A549 (cell line): ENCODE measurements around the gene FOXA1. TPM values are rescaled to one million over a fixed set of nuclear protein-coding genes. Genes with fewer than 3 reads are reported as not detected.

Experiments
- ATAC-seq, 2 experiments: fragments of 200-7000 bp in 1 of 2; fragments of >200 bp in 1 of 2; cut with Nextera tagmentation in 1 of 2; cut with Tn5 transposase in 1 of 2; 3 replicates each; pipeline versions ENCODE4 v1.8.0 to v1.9.1; 2018 to 2020; ENCODE audit warnings: mild to moderate bottlenecking in 1 of 2, moderate library complexity in 1 of 2
- CTCF ChIA-PET: fragments of 300-600 bp; sonication (Branson Sonifier 250); formaldehyde crosslinking; extraction: SDS; loops from one replicate; lab custom pipeline; 2021; ENCODE audit warnings: antibody characterized with exemption, inconsistent platforms; lab: Yijun Ruan, JAX
- POLR2A ChIA-PET: fragments of 350-600 bp; formaldehyde crosslinking; extraction: SDS; loops from one replicate; lab custom pipeline; 2021; ENCODE audit warnings: antibody characterized with exemption, inconsistent platforms; lab: Yijun Ruan, JAX
- DNase-seq, 2 experiments: peaks; one replicate each; pipeline versions ENCODE4 v3.0.0 to v3.0.0-alpha.2; 2011 to 2016; ENCODE audit warnings: low read depth in 1 of 2, low spot score in 1 of 2
- FAIRE-seq: peaks from 2 replicates; lab custom pipeline; 2011; peaks lifted over from hg19 to GRCh38; lab: Jason Lieb, UNC
- H3K27ac ChIP-seq, 2 experiments: fragments of >200 bp; sonication (Bioruptor Twin); formaldehyde crosslinking; 3 replicates each; pipeline ENCODE4 v1.5.1; 2016 to 2017
- H3K4me1 ChIP-seq: fragments of >200 bp; sonication (Bioruptor Twin); formaldehyde crosslinking; 3 replicates; pipeline ENCODE4 v1.6.1; 2016
- H3K4me2 ChIP-seq: fragments of >200 bp; sonication (Bioruptor Twin); formaldehyde crosslinking; 3 replicates; pipeline ENCODE4 v1.6.1; 2016
- H3K4me3 ChIP-seq: fragments of >200 bp; sonication (Bioruptor Twin); formaldehyde crosslinking; 3 replicates; pipeline ENCODE4 v1.5.1; 2016
- H3K9me3 ChIP-seq: fragments of >200 bp; sonication (Bioruptor Twin); formaldehyde crosslinking; 3 replicates; pipeline ENCODE4 v1.6.1; 2016
- CBX2 ChIP-seq: fragments of 200-600 bp; sonication (generic); IDR thresholded peaks from 2 replicates; pipeline ENCODE4 v1.6.1; 2016; ENCODE audit warnings: low read depth, mild to moderate bottlenecking, borderline replicate concordance
- CEBPB ChIP-seq, 2 experiments: fragments of >200 bp in 1 of 2; sonication (Bioruptor Twin) in 1 of 2; formaldehyde crosslinking in 1 of 2; IDR thresholded peaks; 2 replicates each; pipeline ENCODE4 v1.6.1; 2012 to 2016
- CHD4 ChIP-seq: fragments of 200-600 bp; sonication (generic); IDR thresholded peaks from 2 replicates; pipeline ENCODE4 v1.6.1; 2016; ENCODE audit warnings: antibody characterized with exemption, mild to moderate bottlenecking, borderline replicate concordance
- CTCF ChIP-seq: fragments of >200 bp; sonication (Bioruptor Twin); formaldehyde crosslinking; IDR thresholded peaks from 3 replicates; pipeline ENCODE4 v1.5.1; 2016
- FOSL2 ChIP-seq, 2 experiments: fragments of 450-650 bp in 1 of 2; fragments of >200 bp in 1 of 2; sonication (Bioruptor Twin) in 1 of 2; formaldehyde crosslinking; IDR thresholded peaks; 2 replicates each; pipeline versions ENCODE4 v1.5.0 to v1.6.1; 2016 to 2020; ENCODE audit warnings: mild to moderate bottlenecking in 1 of 2, moderate library complexity in 1 of 2
- FOXS1 ChIP-seq: fragments of 250-450 bp; sonication (Bioruptor Pico); IDR thresholded peaks from 2 replicates; pipeline ENCODE4 v1.5.0; 2020; ENCODE audit warnings: mild to moderate bottlenecking, moderate library complexity
- GATA3 ChIP-seq: IDR thresholded peaks from 2 replicates; pipeline ENCODE4 v1.6.1; 2012; ENCODE audit warnings: borderline replicate concordance
- HES2 ChIP-seq: fragments of >200 bp; sonication (Bioruptor Twin); formaldehyde crosslinking; IDR thresholded peaks from 2 replicates; pipeline ENCODE4 v1.6.1; 2016
- HEYL ChIP-seq: fragments of 250-450 bp; sonication (Bioruptor Pico); IDR thresholded peaks from 2 replicates; pipeline ENCODE4 v1.8.0; 2021; ENCODE audit warnings: mild to moderate bottlenecking, moderate library complexity
- HOXA7 ChIP-seq: fragments of 250-450 bp; sonication (Bioruptor Pico); IDR thresholded peaks from 2 replicates; pipeline ENCODE4 v1.5.0; 2020; ENCODE audit warnings: mild to moderate bottlenecking, moderate library complexity
- JUN ChIP-seq, 2 experiments: fragments of >200 bp; sonication (Bioruptor Twin); formaldehyde crosslinking; IDR thresholded peaks; 2 replicates in 1 of 2; 3 replicates in 1 of 2; pipeline ENCODE4 v1.6.1; 2016 to 2017
- MYC ChIP-seq: IDR thresholded peaks from 2 replicates; pipeline ENCODE4 v1.6.1; 2012; ENCODE audit warnings: mild to moderate bottlenecking, inconsistent platforms, low read length, improper control_type of control experiment, borderline replicate concordance
- PBX3 ChIP-seq: IDR thresholded peaks from 2 replicates; pipeline ENCODE4 v1.6.1; 2012
- POLR2A ChIP-seq: IDR thresholded peaks from 2 replicates; pipeline ENCODE4 v1.6.1; 2012; ENCODE audit warnings: mild to moderate bottlenecking, low read length
- POLR2AphosphoS2 ChIP-seq: conservative IDR thresholded peaks from 2 replicates; pipeline ENCODE4 v1.6.1; 2012; ENCODE audit warnings: low read length, improper control_type of control experiment, inconsistent platforms
- RAD21 ChIP-seq, 2 experiments: fragments of >200 bp in 1 of 2; sonication (Bioruptor Twin) in 1 of 2; formaldehyde crosslinking in 1 of 2; IDR thresholded peaks in 1 of 2; conservative IDR thresholded peaks in 1 of 2; 2 replicates in 1 of 2; 3 replicates in 1 of 2; pipeline ENCODE4 v1.6.1; 2012 to 2018; ENCODE audit warnings: inconsistent platforms in 1 of 2
- RCOR1 ChIP-seq: fragments of 150-350 bp; IDR thresholded peaks from 2 replicates; pipeline ENCODE4 v1.6.1; 2014; ENCODE audit warnings: antibody characterized with exemption, low read length, low read depth
- RFX5 ChIP-seq: fragments of 450-650 bp; IDR thresholded peaks from 2 replicates; pipeline ENCODE4 v1.7.1; 2014; ENCODE audit warnings: antibody characterized with exemption, mild to moderate bottlenecking, moderate library complexity
- RNF2 ChIP-seq: fragments of 200-600 bp; sonication (generic); IDR thresholded peaks from 2 replicates; pipeline ENCODE4 v1.6.1; 2016; ENCODE audit warnings: low read depth, mild to moderate bottlenecking, antibody characterized with exemption, moderate library complexity, borderline replicate concordance
- SMC3 ChIP-seq: fragments of >200 bp; sonication (Bioruptor Twin); formaldehyde crosslinking; IDR thresholded peaks from 3 replicates; pipeline ENCODE4 v1.6.1; 2018; ENCODE audit warnings: inconsistent platforms
- WGBS: methylation state at CpG from one replicate; pipeline ENCODE4 v1.1.6; 2017; ENCODE audit errors: missing lambda C conversion rate; 5-methylcytosine and 5-hydroxymethylcytosine counted together
- polyA plus RNA-seq, 4 experiments: library from polyadenylated mRNA; depleted of rRNA in 3 of 4; stranded (reverse); fragments of >200 nt; fragmentation: RNase III in 1 of 4; extraction: RNeasy Plus Mini Kit Qiagen cat#74134 plus additional on column Dnase treatment in 1 of 4; gene quantifications; 2 replicates in 3 of 4; 3 replicates in 1 of 4; pipeline ENCODE4 v1.2.3, GENCODE V29; 2011 to 2017
- TF ChIP-seq, protein P1 (sequence below): IDR thresholded peaks from 2 replicates; pipeline ENCODE4 v1.6.1; 2012; ENCODE audit warnings: low read depth, borderline replicate concordance
- TF ChIP-seq, protein P2 (sequence below): fragments of 150-350 bp; IDR thresholded peaks from 2 replicates; pipeline ENCODE4 v1.6.1; 2014; ENCODE audit warnings: low read depth, mild to moderate bottlenecking, low read length
- TF ChIP-seq, protein P3 (sequence below): fragments of 200-600 bp; sonication (generic); IDR thresholded peaks from 2 replicates; pipeline ENCODE4 v1.6.1; 2016; ENCODE audit warnings: antibody characterized with exemption, mild to moderate bottlenecking, moderate library complexity
- TF ChIP-seq, protein P4 (sequence below): IDR thresholded peaks from 2 replicates; pipeline ENCODE4 v1.6.1; 2012

FOXA1 gene
- polyA plus RNA-seq, 2 of the 4 experiments (the other 2 are of a cell fraction) = 5.5 to 17.9 TPM

- no peak for FAIRE-seq
- CTCF ChIA-PET = interaction anchor here (1.4 kb wide), 1 partner anchor 325 kb away, joined by 4 read pairs; no protein-coding TSS in a partner anchor
- TF ChIP-seq, protein P1, sequence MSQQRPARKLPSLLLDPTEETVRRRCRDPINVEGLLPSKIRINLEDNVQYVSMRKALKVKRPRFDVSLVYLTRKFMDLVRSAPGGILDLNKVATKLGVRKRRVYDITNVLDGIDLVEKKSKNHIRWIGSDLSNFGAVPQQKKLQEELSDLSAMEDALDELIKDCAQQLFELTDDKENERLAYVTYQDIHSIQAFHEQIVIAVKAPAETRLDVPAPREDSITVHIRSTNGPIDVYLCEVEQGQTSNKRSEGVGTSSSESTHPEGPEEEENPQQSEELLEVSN = no peak
- TF ChIP-seq, protein P2, sequence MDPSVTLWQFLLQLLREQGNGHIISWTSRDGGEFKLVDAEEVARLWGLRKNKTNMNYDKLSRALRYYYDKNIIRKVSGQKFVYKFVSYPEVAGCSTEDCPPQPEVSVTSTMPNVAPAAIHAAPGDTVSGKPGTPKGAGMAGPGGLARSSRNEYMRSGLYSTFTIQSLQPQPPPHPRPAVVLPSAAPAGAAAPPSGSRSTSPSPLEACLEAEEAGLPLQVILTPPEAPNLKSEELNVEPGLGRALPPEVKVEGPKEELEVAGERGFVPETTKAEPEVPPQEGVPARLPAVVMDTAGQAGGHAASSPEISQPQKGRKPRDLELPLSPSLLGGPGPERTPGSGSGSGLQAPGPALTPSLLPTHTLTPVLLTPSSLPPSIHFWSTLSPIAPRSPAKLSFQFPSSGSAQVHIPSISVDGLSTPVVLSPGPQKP = no peak
- no peak for TF ChIP-seq HES2
- TF ChIP-seq CBX2 = no peak
- TF ChIP-seq, protein P3, sequence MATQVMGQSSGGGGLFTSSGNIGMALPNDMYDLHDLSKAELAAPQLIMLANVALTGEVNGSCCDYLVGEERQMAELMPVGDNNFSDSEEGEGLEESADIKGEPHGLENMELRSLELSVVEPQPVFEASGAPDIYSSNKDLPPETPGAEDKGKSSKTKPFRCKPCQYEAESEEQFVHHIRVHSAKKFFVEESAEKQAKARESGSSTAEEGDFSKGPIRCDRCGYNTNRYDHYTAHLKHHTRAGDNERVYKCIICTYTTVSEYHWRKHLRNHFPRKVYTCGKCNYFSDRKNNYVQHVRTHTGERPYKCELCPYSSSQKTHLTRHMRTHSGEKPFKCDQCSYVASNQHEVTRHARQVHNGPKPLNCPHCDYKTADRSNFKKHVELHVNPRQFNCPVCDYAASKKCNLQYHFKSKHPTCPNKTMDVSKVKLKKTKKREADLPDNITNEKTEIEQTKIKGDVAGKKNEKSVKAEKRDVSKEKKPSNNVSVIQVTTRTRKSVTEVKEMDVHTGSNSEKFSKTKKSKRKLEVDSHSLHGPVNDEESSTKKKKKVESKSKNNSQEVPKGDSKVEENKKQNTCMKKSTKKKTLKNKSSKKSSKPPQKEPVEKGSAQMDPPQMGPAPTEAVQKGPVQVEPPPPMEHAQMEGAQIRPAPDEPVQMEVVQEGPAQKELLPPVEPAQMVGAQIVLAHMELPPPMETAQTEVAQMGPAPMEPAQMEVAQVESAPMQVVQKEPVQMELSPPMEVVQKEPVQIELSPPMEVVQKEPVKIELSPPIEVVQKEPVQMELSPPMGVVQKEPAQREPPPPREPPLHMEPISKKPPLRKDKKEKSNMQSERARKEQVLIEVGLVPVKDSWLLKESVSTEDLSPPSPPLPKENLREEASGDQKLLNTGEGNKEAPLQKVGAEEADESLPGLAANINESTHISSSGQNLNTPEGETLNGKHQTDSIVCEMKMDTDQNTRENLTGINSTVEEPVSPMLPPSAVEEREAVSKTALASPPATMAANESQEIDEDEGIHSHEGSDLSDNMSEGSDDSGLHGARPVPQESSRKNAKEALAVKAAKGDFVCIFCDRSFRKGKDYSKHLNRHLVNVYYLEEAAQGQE = no peak
- TF ChIP-seq, all 56 proteins: peak for 0
- Histone ChIP-seq H3K4me2 (no peak overlapping the region), H3K4me1 (peaks cover 15% of the 10 kb centered on the region), H3K4me3 (no peak overlapping the region), H3K9me3 (no peaks in the 10 kb centered on the region), H3K27ac (no peak overlapping the region)
- DNase-seq = no peak
- POLR2A ChIA-PET = no interaction called here
- 94% methylated on average over 4 of the region's 4 CpGs for WGBS
- ATAC-seq = no peak
These were observed 23.7 kb downstream of the FOXA1 start for GRCh38 chr14:37571391-37571790.

- CTCF ChIA-PET = no interaction called here
- POLR2A ChIA-PET = no interaction called here
- WGBS = 87% methylated on average over 7 of the region's 7 CpGs
- no peak for TF ChIP-seq JUN (IDR thresholded peaks at IDR 0.05)
- TF ChIP-seq RNF2 = no peak
- TF ChIP-seq POLR2AphosphoS2 = no peak
- no peak for TF ChIP-seq HOXA7 (CRISPR knock-in tag)
- no peak for TF ChIP-seq SMC3
- no peak for TF ChIP-seq MYC
- no peak for TF ChIP-seq CBX2
- no peak for TF ChIP-seq CTCF
- TF ChIP-seq, all 56 proteins: peak for 0
- Histone ChIP-seq H3K4me1 (peaks cover 18% of the 10 kb centered on the region), H3K9me3 (no peaks in the 10 kb centered on the region), H3K27ac (no peak overlapping the region), H3K4me2 (no peak overlapping the region), H3K4me3 (no peak overlapping the region)
- no peak for FAIRE-seq
- DNase-seq = no peak
- ATAC-seq = no peak
These were observed 25.3 kb downstream of the FOXA1 start for GRCh38 chr14:37569729-37570128.

GRCh38 chr14:37566811-37567371 lies 28.2 kb downstream of the FOXA1 start:
- ChIA-PET POLR2A (no interaction called here), CTCF (interaction anchor here (1.1 kb wide), 1 partner anchor 18 kb away, joined by 3 read pairs; no protein-coding TSS in a partner anchor)
- WGBS = 5% methylated on average over 3 of the region's 3 CpGs
- Histone ChIP-seq H3K9me3 (no peaks in the 10 kb centered on the region), H3K27ac (peak overlapping the region; percentile 11 to 41; a peak in 4 of 6 replicates), H3K4me1 (peaks cover 18% of the 10 kb centered on the region), H3K4me3 (no peak overlapping the region), H3K4me2 (peak overlapping the region; percentile 75)
- ATAC-seq = peak in 1 of 2 experiments; percentile 91; a peak in 3 of 6 replicates
- FAIRE-seq = no peak
- peak in 1 of 2 experiments; percentile 78 for DNase-seq
- TF ChIP-seq POLR2A (no peak), CEBPB (IDR thresholded peaks at IDR 0.05) (peak in 1 of 2 experiments; percentile 64; a peak in 1 of 4 replicates), GATA3 (peak; percentile 85), RFX5 (no peak), CHD4 (no peak), RCOR1 (no peak), HEYL (CRISPR knock-in tag) (no peak), FOSL2 (IDR thresholded peaks at IDR 0.05) (no peak), FOSL2 (CRISPR knock-in tag; IDR thresholded peaks at IDR 0.05) (peak; percentile 76), JUN (IDR thresholded peaks at IDR 0.05) (0 out of 5 replicates have a peak, but pooled peaks of 1 of the 2 experiments have one; percentile 28), RAD21 (conservative IDR thresholded peaks at IDR 0.05 in 1 of 2, IDR thresholded peaks at IDR 0.05 in 1 of 2) (0 out of 5 replicates have a peak, but pooled peaks of 1 of the 2 experiments have one; percentile 11), PBX3 (0 out of 2 replicates have a peak, but pooled peaks have one; percentile 40), FOXS1 (CRISPR knock-in tag) (no peak)
- TF ChIP-seq, protein P4, sequence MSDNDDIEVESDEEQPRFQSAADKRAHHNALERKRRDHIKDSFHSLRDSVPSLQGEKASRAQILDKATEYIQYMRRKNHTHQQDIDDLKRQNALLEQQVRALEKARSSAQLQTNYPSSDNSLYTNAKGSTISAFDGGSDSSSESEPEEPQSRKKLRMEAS = peak; percentile 41; the same call in 1 of the 2 replicates
